Fibroblast of the aortic adventitia (primary cell): ENCODE measurements around the gene SPTBN2. TPM values are rescaled to one million over a fixed set of nuclear protein-coding genes. Genes with fewer than 3 reads are reported as not detected.

Experiments
- DNase-seq: peaks from one replicate; pipeline ENCODE4 v3.0.0-alpha.2; 2010; ENCODE audit warnings: low read depth
- H3K4me3 ChIP-seq: 2 replicates; pipeline ENCODE4 v1.5.1; 2011; ENCODE audit warnings: low read depth, mild to moderate bottlenecking, control low read depth, low read length, moderate library complexity
- CTCF ChIP-seq: IDR thresholded peaks from 2 replicates; pipeline ENCODE4 v1.5.1; 2011; ENCODE audit warnings: mild to moderate bottlenecking, low read length, control low read depth, inconsistent platforms; ENCODE audit not compliant: insufficient read depth
- total RNA-seq: library from RNA; depleted of rRNA; stranded (reverse); fragments of >200 nt; gene quantifications from 2 replicates; pipeline ENCODE4 v1.2.3, GENCODE V29; 2012; ENCODE audit warnings: low replicate concordance

The SPTBN2 gene
- total RNA-seq, 1 donor, result 0.27 TPM

GRCh38 chr11:66698491-66698890, 30.5 kb downstream of the SPTBN2 start:
- no peak overlapping the region for H3K4me3 ChIP-seq
- no peak for TF ChIP-seq CTCF
- DNase-seq, result no peak

DNA sequence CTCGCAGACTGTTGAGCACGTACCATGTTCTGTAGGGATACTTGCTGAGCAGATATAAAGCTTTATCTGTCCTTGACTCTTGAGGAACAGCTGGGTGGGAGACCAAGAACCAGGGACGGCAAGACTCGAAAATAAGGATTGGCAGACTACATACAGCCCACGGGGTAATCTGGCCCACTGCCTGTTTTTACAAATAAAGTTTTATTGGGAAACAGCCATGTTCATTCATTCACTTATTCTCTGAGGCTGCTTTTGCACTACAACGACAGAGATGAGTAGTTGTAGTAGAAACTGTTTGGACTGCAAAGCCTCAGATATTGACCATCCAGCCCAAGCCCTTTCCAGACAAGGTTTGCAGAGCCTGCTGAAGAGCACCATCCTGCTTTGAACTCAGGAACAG, 31.0 kb downstream of the SPTBN2 start:
- no peak for TF ChIP-seq CTCF
- H3K4me3 ChIP-seq, result no peak overlapping the region
- DNase-seq, result no peak

GRCh38 chr11:66696146-66696545, 32.9 kb downstream of the SPTBN2 start:
- H3K4me3 ChIP-seq, result no peak overlapping the region
- TF ChIP-seq CTCF, result no peak
- DNase-seq, result no peak

- peak; percentile 99 for DNase-seq
- peak; percentile 88 for TF ChIP-seq CTCF
- H3K4me3 ChIP-seq, result no peak overlapping the region
Observed at GRCh38 chr11:66694732-66695207, 34.2 kb downstream of the SPTBN2 start.

DNA sequence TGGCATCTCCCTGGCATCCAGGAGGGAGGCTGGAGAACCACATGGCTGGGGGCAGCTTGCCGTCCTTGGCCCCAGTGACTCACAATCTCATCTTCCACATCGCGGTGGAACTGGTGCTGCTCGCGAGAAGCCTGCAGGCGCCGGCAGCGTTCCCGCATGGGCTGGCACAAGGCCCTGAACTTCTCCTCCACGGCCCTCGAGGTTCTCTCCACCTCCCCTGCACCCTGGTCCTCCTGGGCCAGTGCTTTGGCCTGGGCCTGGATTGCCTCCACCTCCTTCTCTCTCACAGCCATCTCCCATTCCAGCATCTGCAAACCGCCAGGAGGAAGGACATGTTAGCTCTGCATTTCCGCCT, 35.0 kb downstream of the SPTBN2 start:
- TF ChIP-seq CTCF, result no peak
- H3K4me3 ChIP-seq, result no peak overlapping the region
- DNase-seq, result no peak

DNA sequence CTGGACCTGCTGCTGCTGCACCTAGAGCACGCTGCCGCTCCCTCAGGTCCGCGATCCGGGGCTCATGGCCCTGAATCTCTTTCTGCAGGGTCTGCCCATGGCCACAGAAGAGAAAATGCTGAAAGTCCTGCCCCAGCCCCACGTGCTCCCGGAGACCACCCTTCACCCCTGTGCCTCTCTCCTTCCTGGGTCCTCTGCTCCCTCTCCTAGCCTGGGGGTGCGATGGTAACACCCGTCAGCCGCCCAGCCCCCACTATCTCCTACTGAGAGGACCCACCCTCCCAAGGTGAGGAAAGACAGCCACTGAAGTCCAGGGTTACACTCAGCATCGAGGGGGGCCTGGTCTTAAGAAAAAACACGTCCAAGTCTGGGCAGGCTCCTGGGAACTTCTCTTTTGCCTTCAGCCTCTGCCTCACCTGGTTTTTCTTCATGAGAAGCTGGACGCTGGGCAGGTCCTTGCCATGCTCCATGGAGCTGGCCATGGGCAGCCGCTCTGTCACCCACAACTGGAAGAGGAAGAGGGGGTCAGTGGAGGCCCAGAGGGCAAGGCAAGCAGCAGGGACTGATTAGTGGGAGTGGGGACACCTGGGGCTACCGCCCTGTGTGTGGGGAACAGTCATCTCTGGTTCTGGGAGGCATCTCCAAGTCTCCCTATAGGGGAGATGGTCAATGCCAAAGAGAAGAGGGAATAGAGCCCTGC, 35.5 kb downstream of the SPTBN2 start:
- H3K4me3 ChIP-seq, result no peak overlapping the region
- no peak for TF ChIP-seq CTCF
- DNase-seq, result no peak

DNA sequence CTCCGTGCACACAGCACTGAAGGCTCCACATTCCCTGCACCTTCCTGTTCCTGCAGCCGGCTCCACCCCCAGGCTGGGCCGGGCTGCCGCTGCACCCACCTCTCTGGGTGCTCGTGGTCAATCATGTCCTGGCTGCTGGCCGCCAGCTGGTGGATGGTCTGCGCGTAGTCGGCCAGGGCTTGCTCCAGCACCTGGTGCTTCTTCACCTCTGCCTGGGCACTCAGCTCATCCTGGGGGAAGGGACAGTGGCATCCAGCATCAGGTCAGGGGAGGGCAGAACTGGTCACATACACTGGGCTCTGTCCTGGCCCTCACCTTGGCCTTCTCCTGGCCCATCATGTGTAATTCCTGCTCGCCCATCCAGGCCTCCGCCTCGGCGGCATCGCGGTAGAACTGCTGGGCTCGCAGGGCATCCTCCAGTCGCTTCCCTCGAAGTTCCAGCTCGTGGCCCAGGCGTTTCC, 36.1 kb downstream of the SPTBN2 start:
- no peak for TF ChIP-seq CTCF
- DNase-seq, result no peak
- no peak overlapping the region for H3K4me3 ChIP-seq
